Gastrocnemius medialis (tissue), 4 donors: Measurements from ENCODE around the gene GSTM4. TPM values are rescaled to one million over a fixed set of nuclear protein-coding genes. Genes with fewer than 3 reads are reported as not detected.

Source experiments
- ATAC-seq, 2 donors: fragments of 150-250 bp; one replicate each; pipeline ENCODE4 v1.9.1; 2016
- DNase-seq, 2 donors: peaks; one replicate each; pipeline ENCODE4 v3.0.0-alpha.2; 2019
- H3K27ac ChIP-seq, 4 donors: fragments of 200-600 bp; sonication (generic); 1 replicate in 1 of 4; 2 replicates in 3 of 4; pipeline ENCODE4 v1.5.1; 2016 to 2018; ENCODE audit warnings: mild to moderate bottlenecking in 2 of 4, moderate library complexity in 1 of 4
- H3K27me3 ChIP-seq, 3 donors: fragments of 200-600 bp; sonication (generic) in 2 of 3; 1 replicate in 1 of 3; 2 replicates in 2 of 3; pipeline versions ENCODE4 v1.5.1 to v1.6.0; 2016 to 2019; ENCODE audit warnings: mild to moderate bottlenecking in 1 of 3, moderate library complexity in 1 of 3
- H3K36me3 ChIP-seq, 2 donors: fragments of 200-600 bp; sonication (generic) in 1 of 2; one replicate each; pipeline ENCODE4 v1.5.1; 2017 to 2018
- H3K4me1 ChIP-seq, 2 donors: fragments of 200-600 bp; sonication (generic) in 1 of 2; one replicate each; pipeline ENCODE4 v1.5.1; 2016 to 2017; ENCODE audit warnings: mild to moderate bottlenecking in 2 of 2
- H3K4me3 ChIP-seq, 4 donors: fragments of 200-600 bp; sonication (generic) in 3 of 4; 1 replicate in 1 of 4; 2 replicates in 3 of 4; pipeline ENCODE4 v1.5.1; 2016 to 2019; ENCODE audit warnings: mild to moderate bottlenecking in 2 of 4
- H3K9me3 ChIP-seq, 3 donors: fragments of 200-600 bp; sonication (generic) in 2 of 3; 1 replicate in 1 of 3; 2 replicates in 2 of 3; pipeline ENCODE4 v1.5.1; 2016 to 2019
- CTCF ChIP-seq, 5 experiments: fragments of 450-650 bp in 3 of 5; fragments of 200-600 bp in 2 of 5; sonication (generic) in 2 of 5; IDR thresholded peaks in 4 of 5; conservative IDR thresholded peaks in 1 of 5; 1 replicate in 4 of 5; 2 replicates in 1 of 5; pipeline ENCODE4 v1.5.1; 2016 to 2019; ENCODE audit warnings: antibody characterized with exemption in 5 of 5, mild to moderate bottlenecking in 3 of 5, moderate library complexity in 3 of 5
- POLR2A ChIP-seq, 2 donors: fragments of 450-650 bp; IDR thresholded peaks; one replicate each; pipeline ENCODE4 v1.6.1; 2017; ENCODE audit warnings: antibody characterized with exemption in 2 of 2, mild to moderate bottlenecking in 2 of 2, moderate library complexity in 2 of 2
- in situ Hi-C, 4 donors: fragments of 200-750 bp; cut with MboI; loops; one replicate each; pipeline versions ENCODE4 v1.15.0 to v1.8.0; 2017; ENCODE audit warnings: low sequenced_read_pairs in 4 of 4
- intact Hi-C: fragments of 100-400 bp; cut with DNase I; formaldehyde crosslinking; loops from one replicate; pipeline ENCODE4 v1.15.1; 2023; ENCODE audit warnings: low total_unique reads
- total RNA-seq, 4 donors: library from RNA; depleted of rRNA; stranded (reverse); fragments of >200 nt; gene quantifications; one replicate each; pipeline versions ENCODE4 v1.1.0 to v1.2.3, GENCODE V29; 2016

Gene GSTM4
- 10 to 100 TPM; 18.1 to 28.9 (median 25.0) TPM for total RNA-seq

GRCh38 chr1:109655615-109656519 is at the start of gene GSTM4:
Gene GSTM4, plus strand, starts transcription at chr1:109656099. Its CDS starts 291 bp downstream, at chr1:109656390.
- no peaks in the 10 kb centered on the region for H3K9me3 ChIP-seq
- peaks cover 0 to 2% of the 10 kb centered on the region in 2 donors for H3K36me3 ChIP-seq
- in situ Hi-C loops: loop anchor here in 3 of 4 donors (10.0 kb wide), 1 partner anchor 111 kb away; the partner anchor contains the start of gene GNAI3 (in 3 of the 3)
- H3K27ac ChIP-seq: peak within 1 kb of the TSS; percentile 86 to 95 (median 88)
- intact Hi-C loops: no loop called here
- TF ChIP-seq CTCF (IDR thresholded peaks at IDR 0.05 in 4 of 5, conservative IDR thresholded peaks at IDR 0.05 in 1 of 5): peak in 2 of 5 experiments; percentile 9 to 30
- TF ChIP-seq POLR2A (IDR thresholded peaks at IDR 0.05): peak; percentile 28 to 47
- peaks cover 14% of the 10 kb centered on the region in 2 donors for H3K4me1 ChIP-seq
- DNase-seq: peak; percentile 68 to 83
- ATAC-seq: peak; percentile 91 to 94
- H3K27me3 ChIP-seq: no peaks in the 10 kb centered on the region
- H3K4me3 ChIP-seq: peak within 1 kb of the TSS; percentile 54 to 93 (median 84)

- no peak overlapping the region for H3K27ac ChIP-seq
- H3K27me3 ChIP-seq: peaks cover 0 to 3% (median 0%) of the 10 kb centered on the region in 3 donors
- TF ChIP-seq CTCF (IDR thresholded peaks at IDR 0.05 in 4 of 5, conservative IDR thresholded peaks at IDR 0.05 in 1 of 5) (no peak), POLR2A (IDR thresholded peaks at IDR 0.05) (no peak)
- intact Hi-C loops (no loop called here), in situ Hi-C loops (no loop called here)
- ATAC-seq: no peak
- H3K4me3 ChIP-seq: no peak overlapping the region
- H3K4me1 ChIP-seq: no peaks in the 10 kb centered on the region
- DNase-seq: no peak
- no peaks in the 10 kb centered on the region for H3K36me3 ChIP-seq
- H3K9me3 ChIP-seq: no peaks in the 10 kb centered on the region
Measured at GRCh38 chr1:109609881-109610280, 46.0 kb upstream of the GSTM4 start.

DNA sequence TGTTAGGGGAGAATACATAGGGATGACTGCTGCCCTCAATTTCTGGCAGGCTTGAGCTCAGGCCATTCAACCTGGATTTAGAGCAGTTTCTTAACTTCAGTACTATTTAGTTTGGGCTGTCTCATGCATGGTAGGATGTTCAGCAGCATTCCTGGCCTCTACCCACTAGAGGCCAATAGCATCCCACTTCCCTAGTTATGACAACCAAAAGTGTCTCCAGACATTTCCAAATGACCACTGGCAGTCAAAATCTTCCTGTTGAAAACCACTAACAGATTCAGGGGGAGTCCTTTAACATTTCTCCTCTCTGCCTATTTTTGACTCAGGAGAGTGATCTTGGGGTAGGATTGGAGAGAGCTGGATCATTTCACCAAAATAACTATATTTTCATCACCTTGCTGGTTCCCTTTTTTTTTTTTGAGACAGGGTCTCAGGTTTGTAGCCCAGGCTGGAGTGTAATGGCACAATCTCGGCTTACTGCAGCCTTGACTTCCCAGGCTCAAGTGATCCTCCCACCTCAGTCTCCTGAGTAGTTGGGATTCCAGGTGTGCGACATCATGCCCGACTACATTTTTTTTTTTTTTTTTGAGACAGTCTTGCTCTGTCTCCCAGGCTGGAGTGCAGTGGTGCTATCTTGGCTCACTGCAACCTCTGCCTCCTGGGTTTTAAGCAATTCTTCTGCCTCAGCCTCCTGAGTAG is 45.1 kb upstream of the GSTM4 start:
- Histone ChIP-seq H3K36me3 (no peaks in the 10 kb centered on the region), H3K4me3 (no peak overlapping the region), H3K27me3 (peaks cover 0 to 3% (median 0%) of the 10 kb centered on the region in 3 donors), H3K9me3 (no peaks in the 10 kb centered on the region), H3K4me1 (no peaks in the 10 kb centered on the region), H3K27ac (no peak overlapping the region)
- no peak for ATAC-seq
- no peak for DNase-seq
- intact Hi-C loops: no loop called here
- TF ChIP-seq POLR2A (IDR thresholded peaks at IDR 0.05) (no peak), CTCF (IDR thresholded peaks at IDR 0.05 in 4 of 5, conservative IDR thresholded peaks at IDR 0.05 in 1 of 5) (no peak)
- in situ Hi-C loops: no loop called here

- ATAC-seq: no peak
- TF ChIP-seq POLR2A (IDR thresholded peaks at IDR 0.05): no peak
- H3K27me3 ChIP-seq: peaks cover 0 to 3% (median 0%) of the 10 kb centered on the region in 3 donors
- H3K4me3 ChIP-seq: no peak overlapping the region
- DNase-seq: no peak
- H3K9me3 ChIP-seq: no peaks in the 10 kb centered on the region
- no peaks in the 10 kb centered on the region for H3K36me3 ChIP-seq
- in situ Hi-C loops (no loop called here), intact Hi-C loops (no loop called here)
- H3K27ac ChIP-seq: no peak overlapping the region
- H3K4me1 ChIP-seq: no peaks in the 10 kb centered on the region
Measured at GRCh38 chr1:109611308-109611990, 44.5 kb upstream of the GSTM4 start.
